ENCODE data around the gene RFTN2. TPM values are rescaled to one million over a fixed set of nuclear protein-coding genes. Genes with fewer than 3 reads are reported as not detected.
A peak's percentile ranks its signal among the peaks of the same experiment; 100 is the strongest.

Gene RFTN2
- total and polyA plus RNA-seq, 2 of the 13 experiments (the other 11 are each of a cell fraction or from before 2014, with no cell fraction given), result not detected

DNA sequence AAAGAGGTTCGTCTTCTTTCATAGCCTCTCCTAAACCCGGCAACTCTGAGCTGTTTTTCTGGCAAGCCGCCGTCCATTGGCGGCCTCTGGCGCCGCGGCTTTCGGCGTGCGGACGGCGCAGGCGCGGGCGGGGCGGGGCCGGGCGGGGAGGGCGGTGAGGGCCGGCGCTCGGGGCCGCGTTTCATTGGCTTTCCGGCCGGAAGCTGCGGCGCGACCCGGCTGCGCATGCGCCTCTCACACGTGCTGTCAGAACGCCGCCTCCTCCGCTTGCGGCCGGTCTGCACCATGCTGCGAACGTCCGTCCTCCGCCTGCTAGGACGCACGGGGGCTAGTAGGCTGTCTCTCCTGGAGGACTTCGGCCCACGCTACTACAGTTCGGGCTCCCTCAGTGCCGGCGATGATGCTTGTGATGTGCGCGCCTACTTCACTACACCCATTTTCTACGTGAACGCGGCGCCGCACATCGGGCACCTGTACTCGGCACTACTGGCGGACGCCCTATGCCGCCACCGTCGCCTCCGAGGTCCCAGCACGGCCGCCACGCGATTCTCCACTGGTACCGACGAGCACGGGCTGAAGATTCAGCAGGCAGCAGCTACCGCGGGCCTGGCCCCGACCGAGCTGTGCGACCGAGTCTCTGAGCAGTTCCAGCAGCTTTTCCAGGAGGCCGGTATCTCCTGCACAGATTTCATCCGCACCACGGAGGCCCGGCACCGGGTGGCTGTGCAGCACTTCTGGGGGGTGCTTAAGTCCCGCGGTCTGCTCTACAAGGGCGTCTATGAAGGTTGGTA is 29.9 kb upstream of the RFTN2 start, which contains the start of gene MARS2 (continued):
- no peak for TF ChIP-seq ZBTB37 (CRISPR knock-in tag; IDR thresholded peaks at IDR 0.05)
- TF ChIP-seq EEA1 (CRISPR knock-in tag; IDR thresholded peaks at IDR 0.05; ENCODE audit: borderline replicate concordance), result 0 out of 2 replicates have a peak, but pooled peaks have one; percentile 81
- TF ChIP-seq U2AF2 (IDR thresholded peaks at IDR 0.05; ENCODE audit: low read depth, low read length), result peak; percentile 47; the same call in 1 of the 2 replicates
- peak; percentile 80; the same call in 1 of the 2 replicates for TF ChIP-seq ZNF512B (CRISPR knock-in tag; IDR thresholded peaks at IDR 0.05; ENCODE audit: borderline replicate concordance)
- peak; percentile 88; the same call in 1 of the 2 replicates for TF ChIP-seq ZNF225 (CRISPR knock-in tag; IDR thresholded peaks at IDR 0.05)
- TF ChIP-seq, protein P1, sequence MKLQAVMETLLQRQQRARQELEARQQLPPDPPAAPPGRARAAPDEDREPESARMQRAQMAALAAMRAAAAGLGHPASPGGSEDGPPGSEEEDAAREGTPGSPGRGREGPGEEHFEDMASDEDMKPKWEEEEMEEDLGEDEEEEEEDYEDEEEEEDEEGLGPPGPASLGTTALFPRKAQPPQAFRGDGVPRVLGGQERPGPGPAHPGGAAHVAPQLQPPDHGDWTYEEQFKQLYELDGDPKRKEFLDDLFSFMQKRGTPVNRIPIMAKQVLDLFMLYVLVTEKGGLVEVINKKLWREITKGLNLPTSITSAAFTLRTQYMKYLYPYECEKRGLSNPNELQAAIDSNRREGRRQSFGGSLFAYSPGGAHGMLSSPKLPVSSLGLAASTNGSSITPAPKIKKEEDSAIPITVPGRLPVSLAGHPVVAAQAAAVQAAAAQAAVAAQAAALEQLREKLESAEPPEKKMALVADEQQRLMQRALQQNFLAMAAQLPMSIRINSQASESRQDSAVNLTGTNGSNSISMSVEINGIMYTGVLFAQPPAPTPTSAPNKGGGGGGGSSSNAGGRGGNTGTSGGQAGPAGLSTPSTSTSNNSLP (IDR thresholded peaks at IDR 0.05; ENCODE audit: low read depth, low read length), result no peak
- TF ChIP-seq ZNF101 (CRISPR knock-in tag; IDR thresholded peaks at IDR 0.05; ENCODE audit: borderline replicate concordance, low read depth), result no peak
- TF ChIP-seq ZFP36L2 (CRISPR knock-in tag; IDR thresholded peaks at IDR 0.05), result peak; percentile 59; the same call in 1 of the 2 replicates
- TF ChIP-seq MBNL3 (CRISPR knock-in tag; conservative IDR thresholded peaks at IDR 0.05), result no peak
- TF ChIP-seq ELF3 (CRISPR knock-in tag; IDR thresholded peaks at IDR 0.05), result peak; percentile 31; the same call in 1 of the 2 replicates
- 0 out of 2 replicates have a peak, but pooled peaks have one; percentile 51 for TF ChIP-seq ZNF224 (CRISPR knock-in tag; IDR thresholded peaks at IDR 0.05)
- TF ChIP-seq CEBPB (IDR thresholded peaks at IDR 0.05; ENCODE audit: borderline replicate concordance, low read depth, low read length), result no peak
- TF ChIP-seq ZEB1 (IDR thresholded peaks at IDR 0.05; ENCODE audit: insufficient replicate concordance, low read depth), result no peak
- no peak for TF ChIP-seq NFRKB (IDR thresholded peaks at IDR 0.05)
- TF ChIP-seq PLSCR1 (CRISPR knock-in tag; IDR thresholded peaks at IDR 0.05; ENCODE audit: borderline replicate concordance), result no peak
- TF ChIP-seq GFI1 (CRISPR knock-in tag; IDR thresholded peaks at IDR 0.05; ENCODE audit: borderline replicate concordance), result no peak; the same call in 1 of the 2 replicates
- 0 out of 2 replicates have a peak, but pooled peaks have one; percentile 61 for TF ChIP-seq ATRX (CRISPR knock-in tag; IDR thresholded peaks at IDR 0.05; ENCODE audit: borderline replicate concordance)
- no peak for TF ChIP-seq RAD51 (IDR thresholded peaks at IDR 0.05; ENCODE audit: borderline replicate concordance)
- TF ChIP-seq ZNF816 (CRISPR knock-in tag; IDR thresholded peaks at IDR 0.05; ENCODE audit: borderline replicate concordance), result peak; percentile 82; the same call in 1 of the 2 replicates
- TF ChIP-seq ZFP36L1 (CRISPR knock-in tag; IDR thresholded peaks at IDR 0.05), result peak; percentile 15; the same call in 1 of the 2 replicates
- TF ChIP-seq HNRNPLL (IDR thresholded peaks at IDR 0.05; ENCODE audit: low read depth, low read length, poor library complexity, severe bottlenecking), result peak; percentile 96
- peak; percentile 72; the same call in 1 of the 2 replicates for TF ChIP-seq ZNF788 (CRISPR knock-in tag; IDR thresholded peaks at IDR 0.05; ENCODE audit: borderline replicate concordance)

All from HepG2 (cell line).